Mesenchymal stem cell (in vitro differentiated cells and primary cell): ENCODE data around the gene COL23A1.

Source experiments
- DNase-seq: peaks from one replicate; pipeline ENCODE4 v3.0.0-alpha.2; 2013
- H2AFZ ChIP-seq: one replicate; pipeline ENCODE4 v1.6.1; 2013; ENCODE audit warnings: low read depth, mild to moderate bottlenecking, control low read depth, inconsistent platforms, low read length, moderate library complexity
- H2AK5ac ChIP-seq: 2 replicates; pipeline ENCODE4 v1.6.1; 2013; ENCODE audit warnings: low read length, moderate library complexity, mild to moderate bottlenecking, inconsistent platforms; ENCODE audit not compliant: severe bottlenecking
- H2BK120ac ChIP-seq: one replicate; pipeline ENCODE4 v1.6.1; 2013; ENCODE audit warnings: low read depth, mild to moderate bottlenecking, inconsistent platforms, low read length, moderate library complexity
- H2BK12ac ChIP-seq, 2 experiments: one replicate each; pipeline ENCODE4 v1.6.1; 2013; ENCODE audit warnings: inconsistent platforms in 2 of 2, low read length in 2 of 2, mild to moderate bottlenecking in 2 of 2, moderate library complexity in 2 of 2, control low read depth in 1 of 2
- H2BK15ac ChIP-seq: one replicate; pipeline ENCODE4 v1.6.1; 2013; ENCODE audit warnings: mild to moderate bottlenecking, low read depth, inconsistent platforms; ENCODE audit not compliant: poor library complexity, severe bottlenecking
- H2BK5ac ChIP-seq: 2 replicates; pipeline ENCODE4 v1.6.1; 2013; ENCODE audit warnings: low read depth, mild to moderate bottlenecking, low read length, control low read depth, inconsistent platforms; ENCODE audit not compliant: poor library complexity, severe bottlenecking
- H3K14ac ChIP-seq, 2 experiments: one replicate each; pipeline ENCODE4 v1.6.1; 2013; ENCODE audit warnings: inconsistent platforms in 2 of 2, low read length in 2 of 2, control low read depth in 1 of 2, mild to moderate bottlenecking in 1 of 2, moderate library complexity in 1 of 2
- H3K18ac ChIP-seq, 2 experiments: one replicate each; pipeline ENCODE4 v1.6.1; 2013; ENCODE audit warnings: inconsistent platforms in 2 of 2, low read length in 2 of 2, control low read depth in 1 of 2, low read depth in 1 of 2, mild to moderate bottlenecking in 1 of 2
- H3K23ac ChIP-seq, 2 experiments: one replicate each; pipeline ENCODE4 v1.6.1; 2013; ENCODE audit warnings: inconsistent platforms in 2 of 2, low read length in 2 of 2, mild to moderate bottlenecking in 2 of 2, moderate library complexity in 2 of 2, control low read depth in 1 of 2
- H3K27ac ChIP-seq: 2 replicates; pipeline ENCODE4 v1.5.1; 2013; ENCODE audit warnings: mild to moderate bottlenecking, moderate library complexity, low read length, control low read depth, inconsistent platforms; ENCODE audit not compliant: poor library complexity, severe bottlenecking
- H3K27me3 ChIP-seq, 2 experiments: 2 replicates each; pipeline versions ENCODE4 v1.6.1 to v1.7.0; 2013; ENCODE audit warnings: low read length in 2 of 2, mild to moderate bottlenecking in 2 of 2, moderate library complexity in 2 of 2, control low read depth in 1 of 2, inconsistent platforms in 1 of 2; ENCODE audit not compliant: control insufficient read depth in 1 of 2, insufficient read depth in 1 of 2
- H3K36me3 ChIP-seq, 2 experiments: 2 replicates each; pipeline versions ENCODE4 v1.6.1 to v1.7.0; 2013; ENCODE audit warnings: low read length in 2 of 2, control low read depth in 1 of 2, inconsistent platforms in 1 of 2, low read depth in 1 of 2, mild to moderate bottlenecking in 1 of 2; ENCODE audit not compliant: insufficient read depth in 2 of 2, control insufficient read depth in 1 of 2
- H3K4ac ChIP-seq, 2 experiments: one replicate each; pipeline ENCODE4 v1.6.1; 2013; ENCODE audit warnings: inconsistent platforms in 2 of 2, low read length in 2 of 2, mild to moderate bottlenecking in 2 of 2, moderate library complexity in 2 of 2, control low read depth in 1 of 2, low read depth in 1 of 2
- H3K4me1 ChIP-seq: 2 replicates; pipeline ENCODE4 v1.6.1; 2013; ENCODE audit warnings: low read depth, low read length, control low read depth; ENCODE audit not compliant: control insufficient read depth, insufficient read depth
- H3K4me2 ChIP-seq: 2 replicates; pipeline ENCODE4 v1.6.1; 2013; ENCODE audit warnings: low read length, mild to moderate bottlenecking, inconsistent platforms; ENCODE audit not compliant: poor library complexity, severe bottlenecking
- H3K4me3 ChIP-seq, 2 experiments: 2 replicates each; pipeline versions ENCODE4 v1.5.1 to v1.7.0; 2013; ENCODE audit warnings: low read length in 2 of 2, mild to moderate bottlenecking in 2 of 2, control low read depth in 1 of 2, low read depth in 1 of 2; ENCODE audit not compliant: insufficient read depth in 1 of 2
- H3K79me1 ChIP-seq: replicated peaks from 2 replicates; pipeline ENCODE4 v1.6.1; 2013; ENCODE audit warnings: mild to moderate bottlenecking, control low read depth, low read length, inconsistent platforms; ENCODE audit not compliant: poor library complexity, severe bottlenecking
- H3K9ac ChIP-seq: 2 replicates; pipeline ENCODE4 v1.7.0; 2013; ENCODE audit warnings: mild to moderate bottlenecking, low read length, moderate library complexity
- H3K9me3 ChIP-seq: 2 replicates; pipeline ENCODE4 v1.7.0; 2013; ENCODE audit warnings: mild to moderate bottlenecking, low read length; ENCODE audit not compliant: control insufficient read depth
- H4K8ac ChIP-seq: one replicate; pipeline ENCODE4 v1.6.1; 2013; ENCODE audit warnings: inconsistent platforms, mild to moderate bottlenecking, low read length, moderate library complexity
- H4K91ac ChIP-seq: one replicate; pipeline ENCODE4 v1.6.1; 2013; ENCODE audit warnings: mild to moderate bottlenecking, low read length, inconsistent platforms
- WGBS: methylation state at CpG from one replicate; pipeline ENCODE4 v1.1.7; 2013; ENCODE audit warnings: mixed read lengths; 5-methylcytosine and 5-hydroxymethylcytosine counted together

Gene COL23A1

DNA sequence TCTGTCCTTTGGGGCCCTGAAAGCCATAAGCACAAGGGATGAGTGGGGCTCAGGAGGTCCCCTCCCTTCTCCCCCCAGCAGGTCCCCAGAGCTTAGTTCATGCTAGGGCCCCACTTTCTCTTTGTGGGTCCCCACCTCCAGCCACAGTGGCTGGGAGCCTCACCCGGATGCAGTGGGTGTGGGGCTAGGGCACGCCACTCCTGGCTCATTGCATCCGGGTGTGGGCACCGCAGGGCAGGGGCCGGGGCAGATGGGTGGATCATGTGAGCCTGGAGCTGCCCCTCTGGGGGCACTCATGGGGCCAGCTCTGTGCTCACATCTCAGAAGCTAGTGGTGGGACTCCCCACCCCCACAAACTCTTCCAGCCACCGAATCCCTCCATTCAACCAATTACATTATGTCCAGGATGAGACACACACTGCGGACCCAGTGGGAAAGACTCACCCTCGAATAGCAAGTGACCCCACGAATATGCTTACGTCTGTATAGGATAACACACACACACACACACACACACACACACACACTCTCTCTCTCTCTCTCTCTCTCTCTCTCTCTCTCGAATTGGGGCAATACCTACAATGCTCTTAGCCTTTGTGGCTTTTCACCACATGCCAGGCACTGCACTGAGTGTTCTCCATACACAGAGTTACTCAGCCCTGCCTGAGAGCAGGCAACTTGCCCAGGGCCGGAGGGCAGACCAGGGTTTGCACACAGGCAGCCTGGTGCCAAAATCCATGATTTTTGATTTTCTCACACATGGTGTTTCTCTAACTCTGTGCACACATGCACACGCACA, 340.8 kb downstream of the COL23A1 start:
- H2BK5ac ChIP-seq, result no peak overlapping the region
- H2BK12ac ChIP-seq, result no peak overlapping the region
- no peak overlapping the region for H3K23ac ChIP-seq
- DNase-seq, result no peak
- no peak overlapping the region for H4K8ac ChIP-seq
- no peaks in the 10 kb centered on the region for H3K79me1 ChIP-seq
- H3K4me3 ChIP-seq, result no peak overlapping the region
- H2AFZ ChIP-seq, result no peak overlapping the region
- no peak overlapping the region for H2BK120ac ChIP-seq
- H4K91ac ChIP-seq, result no peak overlapping the region
- H3K9ac ChIP-seq, result no peak overlapping the region
- 89% methylated on average over 11 of the region's 13 CpGs for WGBS
- H3K14ac ChIP-seq, result no peak overlapping the region
- no peaks in the 10 kb centered on the region for H3K4me1 ChIP-seq
- no peak overlapping the region for H3K18ac ChIP-seq
- no peaks in the 10 kb centered on the region for H3K36me3 ChIP-seq
- H2BK15ac ChIP-seq, result no peak overlapping the region
- H3K27me3 ChIP-seq, result peaks cover 0 to 30% of the 10 kb centered on the region in 2 experiments
- H3K4ac ChIP-seq, result no peak overlapping the region
- H3K9me3 ChIP-seq, result no peaks in the 10 kb centered on the region
- no peak overlapping the region for H2AK5ac ChIP-seq
- H3K4me2 ChIP-seq, result no peak overlapping the region
- no peak overlapping the region for H3K27ac ChIP-seq

DNA sequence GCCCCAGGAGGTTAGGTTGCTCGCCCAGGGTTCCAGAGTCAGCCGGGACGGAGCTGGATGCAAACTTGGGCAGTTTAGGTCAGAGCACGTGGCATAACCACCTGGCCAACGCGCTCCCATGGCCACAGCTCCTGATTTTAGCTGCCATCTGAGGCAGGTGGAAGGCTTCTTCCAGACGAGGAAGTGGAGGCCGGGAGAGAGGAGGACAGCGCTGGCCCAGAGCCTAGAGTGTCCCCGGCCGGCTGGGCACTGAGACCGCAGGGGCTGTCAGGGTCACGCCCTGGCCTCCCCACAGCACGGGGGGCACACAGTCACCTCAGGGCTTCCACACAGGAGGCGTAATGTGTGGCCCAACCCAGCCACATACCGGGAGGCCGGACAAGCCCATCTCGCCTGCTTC, 341.4 kb downstream of the COL23A1 start:
- H2BK120ac ChIP-seq, result no peak overlapping the region
- DNase-seq, result no peak
- no peak overlapping the region for H4K8ac ChIP-seq
- H3K4me1 ChIP-seq, result no peaks in the 10 kb centered on the region
- no peak overlapping the region for H3K18ac ChIP-seq
- H3K27ac ChIP-seq, result no peak overlapping the region
- H4K91ac ChIP-seq, result no peak overlapping the region
- WGBS, result 89% methylated on average over 18 of the region's 18 CpGs
- H2BK5ac ChIP-seq, result no peak overlapping the region
- no peak overlapping the region for H3K4me2 ChIP-seq
- H3K23ac ChIP-seq, result no peak overlapping the region
- no peak overlapping the region for H2BK12ac ChIP-seq
- H3K36me3 ChIP-seq, result no peaks in the 10 kb centered on the region
- no peak overlapping the region for H3K14ac ChIP-seq
- H3K4ac ChIP-seq, result no peak overlapping the region
- no peak overlapping the region for H3K9ac ChIP-seq
- no peaks in the 10 kb centered on the region for H3K79me1 ChIP-seq
- no peak overlapping the region for H2BK15ac ChIP-seq
- no peak overlapping the region for H2AK5ac ChIP-seq
- no peak overlapping the region for H3K4me3 ChIP-seq
- H2AFZ ChIP-seq, result no peak overlapping the region
- peaks cover 0 to 27% of the 10 kb centered on the region in 2 experiments for H3K27me3 ChIP-seq
- no peaks in the 10 kb centered on the region for H3K9me3 ChIP-seq

DNA sequence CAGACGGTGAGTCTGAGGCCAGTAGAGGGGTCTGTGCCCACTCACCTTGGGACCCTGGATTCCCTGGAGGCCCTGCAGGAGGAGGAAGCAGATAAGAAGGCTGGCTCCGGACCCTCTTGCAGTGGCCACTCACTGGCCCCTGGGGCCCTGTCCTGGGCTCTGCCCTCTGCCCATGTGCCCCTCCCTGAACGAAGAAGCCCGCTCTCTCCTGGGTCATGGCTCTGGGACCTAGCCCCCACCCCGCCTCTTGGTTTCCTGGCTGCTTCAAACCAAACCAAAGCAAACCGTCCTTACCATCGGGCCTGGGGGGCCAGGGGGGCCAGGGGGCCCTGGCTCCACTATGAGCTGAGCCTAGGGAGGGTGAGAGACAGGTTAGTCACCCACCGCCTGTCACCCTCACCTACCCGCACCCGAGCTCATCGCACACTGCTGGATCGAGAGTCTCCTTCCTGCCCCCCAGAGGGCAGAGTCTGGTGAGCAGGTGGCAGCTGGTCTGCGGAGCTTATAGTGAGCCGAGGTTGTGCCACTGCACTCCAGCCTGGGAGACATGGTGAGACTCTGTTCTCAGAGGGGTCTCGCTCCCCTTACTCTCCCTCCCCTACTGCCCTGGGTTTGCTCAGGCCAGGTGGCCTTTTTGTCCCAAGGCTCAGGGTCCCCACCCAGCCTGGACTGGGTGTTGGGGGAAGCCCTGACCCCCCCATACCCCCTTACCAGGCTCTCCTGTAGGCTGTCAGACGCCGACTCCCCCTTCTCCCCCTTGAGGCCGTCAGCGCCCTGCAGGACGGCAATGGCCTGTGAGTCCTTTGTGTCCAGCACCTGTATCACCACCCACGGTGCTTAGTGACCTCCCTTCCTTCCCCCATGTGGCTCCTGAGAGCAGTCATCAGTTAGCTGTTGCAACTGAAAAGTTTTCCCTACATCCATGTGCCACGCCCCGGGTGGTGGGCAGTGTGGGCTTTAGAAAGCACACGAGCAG, 342.4 kb downstream of the COL23A1 start:
- Histone ChIP-seq H3K9me3 (no peaks in the 10 kb centered on the region), H2BK15ac (no peak overlapping the region), H4K8ac (no peak overlapping the region), H2AK5ac (no peak overlapping the region), H4K91ac (no peak overlapping the region), H2AFZ (no peak overlapping the region), H3K9ac (no peak overlapping the region), H2BK5ac (no peak overlapping the region), H3K14ac (no peak overlapping the region), H3K4me3 (no peak overlapping the region), H3K4ac (no peak overlapping the region), H2BK120ac (no peak overlapping the region), H2BK12ac (no peak overlapping the region), H3K36me3 (no peaks in the 10 kb centered on the region), H3K27me3 (peaks cover 0 to 27% of the 10 kb centered on the region in 2 experiments), H3K23ac (no peak overlapping the region), H3K4me2 (no peak overlapping the region), H3K18ac (no peak overlapping the region), H3K4me1 (no peaks in the 10 kb centered on the region), H3K79me1 (no peaks in the 10 kb centered on the region), H3K27ac (no peak overlapping the region)
- no peak for DNase-seq
- WGBS, result 86% methylated on average over 23 of the region's 24 CpGs
